Stimulated activated CD8-positive, alpha-beta memory T cell treated with anti-CD3 and anti-CD28 coated beads, Interleukin-4, amount 100 ng/mL, for 1 hour (primary cell): Measurements from ENCODE around the gene STARD9.
"Not testable (repeated sequence)": the region's sequence is repeated elsewhere in the genome, so short reads cannot be mapped to it uniquely, and the experiment has no call there.

ENCODE experiments used
- DNase-seq, 2 donors: peaks; one replicate each; pipeline ENCODE4 v3.0.0-alpha.2; 2020; ENCODE audit warnings: low read depth in 2 of 2, low spot score in 1 of 2

STARD9 gene

DNA sequence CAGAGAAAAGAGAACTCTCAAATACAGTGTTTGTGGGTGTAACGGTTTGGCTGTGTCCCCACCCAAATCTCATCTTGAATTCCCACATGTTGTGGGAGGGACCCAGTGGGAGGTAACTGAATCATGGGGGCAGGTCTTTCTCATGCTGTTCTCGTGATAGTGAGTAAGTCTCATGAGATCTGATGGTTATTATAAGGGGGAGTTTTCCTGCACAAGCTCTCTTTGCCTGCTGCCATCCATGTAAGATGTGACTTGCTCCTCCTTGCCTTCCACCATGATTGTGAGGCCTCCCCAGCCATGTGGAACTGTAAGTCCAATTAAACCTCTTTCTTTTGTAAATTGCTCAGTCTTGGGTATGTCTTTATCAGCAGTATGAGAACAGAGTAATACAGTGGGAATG is 186.4 kb downstream of the STARD9 start:
- not testable (repeated sequence) for DNase-seq

DNA sequence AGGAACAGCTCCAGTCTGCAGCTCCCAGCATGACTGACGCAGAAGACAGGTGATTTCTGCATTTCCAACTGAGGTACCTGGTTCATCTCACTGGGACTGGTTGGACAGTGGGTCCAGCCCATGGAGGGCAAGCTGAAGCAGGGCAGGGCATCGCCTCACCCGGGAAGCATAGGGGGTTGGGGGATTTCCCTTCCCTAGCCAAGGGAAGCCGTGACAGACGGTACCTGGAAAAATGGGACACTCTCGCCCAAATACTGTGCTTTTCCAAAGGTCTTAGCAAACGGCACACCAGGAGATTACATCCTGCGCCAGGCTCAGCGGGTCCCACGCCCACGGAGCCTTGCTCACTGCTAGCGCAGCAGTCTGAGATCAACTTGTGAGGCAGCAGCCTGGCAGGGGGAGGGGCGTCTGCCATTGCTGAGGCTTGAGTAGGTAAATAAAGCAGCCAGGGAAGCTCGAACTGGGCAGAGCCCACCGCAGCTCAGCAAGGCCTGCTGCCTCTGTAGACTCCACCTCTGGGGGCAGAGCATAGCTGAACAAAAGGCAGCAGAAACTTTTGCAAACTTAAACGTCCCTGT is 188.8 kb downstream of the STARD9 start:
- not testable (repeated sequence) for DNase-seq

DNA sequence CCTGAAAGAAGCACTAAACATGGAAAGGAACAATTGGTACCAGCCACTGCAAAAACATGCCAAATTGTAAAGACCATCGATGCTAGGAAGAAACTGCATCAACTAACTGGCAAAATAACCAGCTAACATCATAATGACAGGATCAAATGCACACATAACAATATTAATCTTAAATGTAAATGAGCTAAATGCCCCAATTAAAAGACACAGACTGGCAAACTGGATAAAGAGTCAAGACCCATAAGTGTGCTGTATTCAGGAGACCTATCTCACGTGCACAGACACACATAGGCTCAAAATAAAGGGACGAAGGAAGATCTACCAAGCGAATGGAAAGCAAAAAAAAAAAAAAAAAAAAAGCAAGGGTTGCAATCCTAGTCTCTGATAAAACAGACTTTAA is 190.7 kb downstream of the STARD9 start:
- not testable (repeated sequence) for DNase-seq
